Kidney capillary endothelial cell (primary cell): ENCODE results near the gene LAMA2.
A peak's percentile ranks its signal among the peaks of the same experiment; 100 is the strongest.

ENCODE experiments used
- DNase-seq: peaks from one replicate; pipeline ENCODE4 v3.0.0-alpha.2; 2018; ENCODE audit warnings: low spot score

Gene LAMA2

DNA sequence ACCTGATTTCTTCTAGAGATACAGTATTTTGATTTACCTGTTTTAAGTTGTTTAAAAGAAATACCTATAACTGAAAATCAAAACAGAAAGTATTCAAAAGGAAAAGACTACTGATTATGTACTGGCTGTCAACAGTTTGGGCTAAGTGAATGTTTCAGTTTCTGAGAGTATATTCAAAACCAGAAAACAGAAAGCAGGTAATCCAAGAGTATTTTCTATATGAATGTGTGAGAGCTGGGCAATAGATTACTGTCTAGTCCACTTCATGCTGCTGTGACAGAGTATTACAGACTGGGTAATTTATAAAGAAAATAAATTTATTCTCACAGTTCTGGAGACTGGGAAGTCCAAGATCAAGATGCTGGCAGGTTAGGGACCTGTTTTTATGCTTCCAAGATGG lies 566.0 kb downstream of the LAMA2 start:
- no peak for DNase-seq

DNA sequence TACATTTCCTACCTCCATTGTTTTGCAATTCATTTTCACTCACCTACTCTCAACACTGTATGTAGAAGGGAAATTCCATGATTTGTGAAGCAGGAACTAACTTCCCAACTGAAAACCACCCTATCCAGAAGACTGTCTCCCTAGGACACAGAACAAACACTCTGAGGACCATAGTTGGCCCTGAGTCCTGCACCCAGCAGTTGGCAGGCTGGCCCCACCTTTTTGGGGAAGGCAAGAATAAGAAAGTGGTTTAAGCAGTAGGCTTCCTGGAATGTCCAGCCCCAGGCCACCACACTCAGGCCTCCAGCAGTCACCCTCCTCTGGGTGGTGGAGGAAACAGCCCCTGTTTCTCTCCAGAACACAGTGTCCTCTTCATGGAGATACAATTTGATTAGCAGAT lies 568.2 kb downstream of the LAMA2 start:
- no peak for DNase-seq

DNA sequence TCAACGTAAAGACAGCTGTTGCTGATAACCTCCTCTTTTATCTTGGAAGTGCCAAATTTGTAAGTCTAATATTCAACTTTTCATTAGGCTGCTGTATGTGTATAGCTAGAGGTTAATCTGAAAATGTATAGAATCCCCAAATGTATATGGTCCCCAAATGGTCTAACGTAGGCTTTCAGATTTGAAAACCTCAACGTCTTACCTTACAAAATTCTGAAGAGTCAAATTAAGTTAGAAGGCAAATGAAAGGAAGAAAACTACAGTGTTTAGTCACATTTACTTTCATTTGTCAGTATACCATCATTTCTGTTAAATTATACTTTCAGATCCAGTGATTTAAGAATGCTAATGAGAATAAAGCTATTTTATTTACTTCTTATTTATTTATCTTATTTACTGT lies 570.1 kb downstream of the LAMA2 start:
- DNase-seq, result no peak

DNA sequence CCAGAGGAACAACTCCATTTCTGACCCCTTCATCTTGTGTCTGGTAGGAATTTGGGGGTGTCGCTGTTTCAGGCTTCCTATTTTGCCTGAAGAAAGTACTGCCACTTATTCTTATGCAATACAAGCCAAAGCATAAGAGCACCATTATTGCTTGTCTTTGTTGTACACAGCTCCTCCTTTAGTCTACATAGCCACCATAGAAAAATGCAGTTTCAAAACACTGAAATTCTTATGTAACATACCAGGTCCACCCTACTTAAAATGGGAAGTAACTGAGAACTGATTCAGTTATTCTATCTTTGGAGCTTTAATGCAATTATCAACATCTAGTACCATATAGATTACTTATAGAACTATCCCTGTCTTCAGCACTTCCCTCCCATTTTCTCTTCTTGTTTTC lies 571.5 kb downstream of the LAMA2 start:
- no peak for DNase-seq

DNA sequence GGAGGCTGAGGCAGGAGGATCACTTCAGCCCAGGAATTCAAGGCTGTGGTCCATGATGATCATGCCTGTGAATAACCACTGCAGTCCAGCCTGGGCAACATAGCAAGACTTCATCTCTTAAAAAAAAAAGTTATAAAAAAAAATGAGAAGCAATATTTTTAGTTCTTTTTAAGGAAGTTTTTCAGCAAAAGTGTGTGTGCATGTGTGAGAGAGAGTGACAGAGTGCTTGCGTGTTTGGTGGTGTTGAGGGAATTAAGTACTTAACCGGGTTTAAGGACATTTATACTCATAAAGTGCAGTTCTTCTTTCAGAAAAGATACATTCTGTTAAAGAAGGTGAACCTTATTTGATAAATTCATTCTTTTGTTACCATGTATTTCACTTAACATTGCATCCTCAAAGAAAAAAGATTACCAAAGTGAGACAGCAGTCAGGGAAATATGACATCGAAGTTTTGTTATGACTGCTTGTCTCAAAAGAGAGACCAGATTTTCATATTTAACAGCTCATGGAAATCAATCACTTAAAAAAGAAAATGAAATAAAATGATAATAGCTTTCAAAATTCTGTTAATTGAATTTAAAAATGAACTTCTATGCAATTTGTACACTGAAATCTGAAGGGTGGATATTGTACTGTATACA lies 572.3 kb downstream of the LAMA2 start:
- no peak for DNase-seq

DNA sequence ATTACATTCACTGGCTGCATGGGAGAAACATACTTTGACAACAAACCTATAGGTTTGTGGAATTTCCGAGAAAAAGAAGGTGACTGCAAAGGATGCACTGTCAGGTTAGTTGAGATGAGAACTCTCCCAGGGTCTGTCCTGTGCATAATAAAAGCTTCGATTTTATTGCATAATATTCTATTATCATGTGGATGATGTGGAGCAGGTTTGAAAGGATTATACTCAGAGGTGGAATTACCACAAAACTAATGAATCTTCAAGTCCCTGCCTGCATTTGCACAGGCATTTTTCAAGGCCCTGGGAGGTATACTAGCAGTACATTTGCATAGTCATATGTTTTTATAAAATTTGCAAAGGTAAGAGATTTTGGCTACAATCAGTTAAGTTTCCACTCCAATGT lies 577.3 kb downstream of the LAMA2 start:
- DNase-seq, result no peak

DNA sequence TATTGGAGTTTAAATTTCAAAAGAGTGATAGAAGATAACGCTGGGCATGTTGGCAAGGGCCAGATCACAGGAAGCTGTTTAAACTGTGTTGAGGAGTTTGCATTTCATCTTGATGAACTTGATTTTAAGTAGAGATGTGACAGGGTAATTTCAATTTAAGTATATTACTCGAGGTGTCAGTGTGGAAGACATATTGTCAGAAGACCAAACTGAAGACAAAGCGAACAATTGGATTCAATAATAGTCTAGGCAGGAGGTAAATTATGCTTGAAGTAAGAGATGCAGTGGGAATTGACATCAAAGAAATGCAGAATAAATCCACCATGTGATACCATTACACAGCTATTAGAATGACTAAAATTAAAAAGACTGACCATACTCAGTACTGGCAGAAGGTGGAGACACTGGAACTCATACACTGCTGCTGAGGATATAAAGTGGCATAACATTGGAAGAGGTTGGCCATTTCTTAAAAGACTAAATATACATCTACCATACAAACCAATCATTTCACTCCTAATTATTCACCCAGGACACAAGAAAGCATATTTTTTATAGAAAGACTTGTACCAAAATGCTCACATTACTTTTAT lies 586.2 kb downstream of the LAMA2 start:
- DNase-seq, result no peak

DNA sequence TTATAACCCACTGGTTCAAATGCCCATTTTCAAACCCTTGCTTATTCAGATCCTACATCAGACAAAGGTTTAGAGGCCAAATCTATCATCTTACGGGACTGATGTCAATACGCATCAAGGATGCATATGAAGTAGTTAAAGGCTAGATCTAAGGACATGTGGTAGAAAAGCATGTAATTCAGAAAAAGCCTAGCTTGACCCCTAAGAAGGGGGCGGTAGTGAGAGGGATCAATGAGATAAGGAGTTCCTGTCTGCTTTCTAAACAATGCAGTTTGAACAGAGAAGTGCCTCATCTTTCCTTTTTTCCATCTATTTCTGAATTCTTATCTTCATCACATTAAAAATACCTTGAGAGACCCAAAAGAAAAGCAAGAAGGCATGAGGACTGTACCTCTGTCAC lies 589.3 kb downstream of the LAMA2 start:
- no peak for DNase-seq

DNA sequence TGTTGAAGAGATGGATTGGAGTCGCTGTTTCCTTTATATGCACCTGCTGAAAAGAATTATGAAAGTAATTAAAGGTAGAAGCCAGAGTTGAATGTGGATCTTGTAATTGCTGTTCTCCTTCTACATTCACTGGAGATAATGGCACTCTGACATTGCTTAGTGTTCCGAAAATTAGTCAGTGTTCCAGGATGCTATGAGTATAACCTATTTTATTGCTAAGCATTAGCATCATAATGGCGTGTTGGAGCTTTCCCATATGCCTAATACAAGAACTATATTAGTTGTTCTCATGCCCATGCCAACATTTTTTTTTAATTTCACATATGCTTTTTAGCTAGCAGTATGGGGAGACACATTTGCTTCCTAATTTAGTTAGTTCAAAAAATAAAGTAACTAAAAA lies 590.6 kb downstream of the LAMA2 start:
- DNase-seq, result no peak

DNA sequence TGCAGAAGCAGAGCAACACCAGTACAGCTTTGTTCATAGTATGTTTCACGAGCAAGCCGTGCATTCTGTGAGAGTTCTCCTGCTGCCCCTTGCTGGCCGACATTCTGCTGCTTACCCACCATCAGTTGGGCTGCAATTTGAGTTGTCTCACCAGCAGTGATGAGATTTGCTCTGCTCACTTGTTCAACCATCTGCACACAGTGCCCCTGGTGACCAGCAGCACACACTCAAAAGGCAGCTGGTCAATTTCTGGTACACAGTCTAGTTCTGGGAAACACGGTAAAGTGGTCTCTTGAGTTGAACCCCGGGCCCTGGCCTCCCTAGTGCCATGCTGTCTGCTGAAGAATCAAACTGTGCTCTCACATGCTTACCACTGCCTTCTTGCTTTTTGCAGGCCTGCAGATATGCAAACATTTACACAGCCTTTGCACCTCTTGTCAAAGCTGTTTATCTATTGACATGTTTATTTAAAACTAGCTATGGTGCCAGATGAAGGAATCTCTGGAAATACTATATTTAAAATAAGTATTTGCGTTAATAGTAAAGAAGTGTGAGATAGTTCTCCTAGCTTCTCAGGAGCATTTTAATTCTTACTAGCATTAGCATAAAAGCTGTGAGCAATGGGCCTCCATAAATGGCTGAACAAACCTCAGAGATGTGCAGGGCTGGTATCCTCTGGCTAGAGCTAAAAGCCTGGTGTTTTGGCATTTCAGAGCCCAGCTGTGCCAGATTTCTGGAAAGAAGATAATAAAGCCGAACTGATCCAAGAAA lies 592.7 kb downstream of the LAMA2 start:
- no peak for DNase-seq

DNA sequence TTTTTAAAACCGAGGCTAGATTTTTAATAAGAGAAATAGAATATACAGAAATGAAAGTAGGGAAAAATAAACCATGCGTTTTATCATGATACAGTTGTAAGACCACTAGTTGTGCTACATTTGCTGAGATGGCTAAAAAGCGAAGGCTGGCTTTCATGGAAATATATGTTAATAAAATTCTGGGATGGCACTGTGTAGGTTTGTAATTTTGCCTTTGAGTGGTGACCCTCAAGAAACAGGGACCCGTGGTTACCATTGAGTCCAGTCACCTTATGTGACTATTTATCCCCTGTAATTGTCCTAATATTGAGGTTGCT lies 593.3 kb downstream of the LAMA2 start:
- no peak for DNase-seq

DNA sequence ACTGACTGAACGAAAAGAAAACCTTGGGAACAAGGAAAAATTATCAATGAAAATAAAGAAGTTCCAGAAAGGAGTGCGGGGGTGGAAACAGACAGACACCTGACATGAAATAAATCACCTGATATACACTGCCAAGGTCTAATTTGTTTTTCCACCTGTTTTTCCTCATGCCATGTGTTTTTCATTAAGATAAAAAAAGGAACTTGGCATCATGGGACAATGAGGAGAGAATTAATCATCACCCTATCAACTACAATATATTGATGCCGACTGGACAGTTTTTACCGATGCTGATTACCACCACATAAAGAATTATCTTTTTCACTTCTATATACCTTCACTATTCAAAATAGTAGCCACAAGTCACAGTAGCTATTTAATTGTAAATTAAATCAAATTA lies 593.9 kb downstream of the LAMA2 start:
- no peak for DNase-seq

DNA sequence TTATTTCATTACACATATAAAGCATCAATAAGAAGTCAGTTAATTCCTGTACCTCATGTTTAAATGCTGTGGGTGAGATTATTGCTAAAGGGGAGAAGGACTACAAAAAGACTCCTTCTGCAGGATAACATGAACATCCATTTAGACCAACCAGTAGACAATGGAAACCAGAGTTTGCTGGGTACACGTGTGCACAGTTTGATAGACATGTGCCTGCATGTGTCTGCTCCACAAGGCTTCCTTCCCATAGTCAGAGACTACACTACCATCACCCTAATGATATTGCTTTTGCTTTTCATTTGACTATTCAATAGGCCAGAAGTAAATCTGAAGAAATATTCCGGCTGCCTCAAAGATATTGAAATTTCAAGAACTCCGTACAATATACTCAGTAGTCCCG lies 595.4 kb downstream of the LAMA2 start:
- no peak for DNase-seq

DNA sequence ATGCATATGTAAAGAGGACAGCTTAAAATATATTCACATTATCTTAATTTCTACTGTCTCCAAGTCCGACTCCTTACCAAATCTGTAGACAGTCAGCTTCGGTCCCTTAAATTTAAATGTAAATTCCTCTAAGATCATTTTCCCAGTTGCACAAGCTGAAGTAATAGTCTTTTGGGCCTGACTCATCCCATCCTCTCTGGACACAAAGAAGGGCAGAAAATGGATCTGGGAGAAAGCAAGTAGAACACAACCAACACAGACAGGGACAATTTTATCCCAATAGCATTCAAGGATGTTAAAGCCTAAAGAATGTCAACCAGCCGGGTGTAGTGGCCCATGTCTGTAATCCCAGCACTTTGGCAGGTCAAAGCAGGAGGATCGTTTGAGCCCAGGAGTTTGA lies 598.8 kb downstream of the LAMA2 start:
- no peak for DNase-seq

DNA sequence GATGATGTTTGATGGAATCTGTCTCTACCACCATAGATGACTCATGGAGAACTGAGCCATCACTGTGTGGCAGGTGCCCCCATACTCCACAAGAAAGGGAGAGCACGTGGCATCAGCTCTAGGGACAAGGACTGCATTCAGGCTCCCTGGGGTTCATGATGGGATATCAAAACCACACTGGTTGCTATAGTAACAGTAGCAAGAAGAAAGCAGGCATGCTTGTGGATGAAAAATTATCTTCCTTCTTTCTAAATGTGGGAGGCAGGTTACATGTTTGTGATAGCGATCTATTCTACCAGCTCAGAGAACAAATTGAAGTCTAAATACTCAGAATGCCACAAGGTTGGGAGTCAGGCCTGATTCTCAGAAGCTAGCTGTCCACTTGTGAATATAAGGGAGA lies 602.8 kb downstream of the LAMA2 start:
- no peak for DNase-seq

DNA sequence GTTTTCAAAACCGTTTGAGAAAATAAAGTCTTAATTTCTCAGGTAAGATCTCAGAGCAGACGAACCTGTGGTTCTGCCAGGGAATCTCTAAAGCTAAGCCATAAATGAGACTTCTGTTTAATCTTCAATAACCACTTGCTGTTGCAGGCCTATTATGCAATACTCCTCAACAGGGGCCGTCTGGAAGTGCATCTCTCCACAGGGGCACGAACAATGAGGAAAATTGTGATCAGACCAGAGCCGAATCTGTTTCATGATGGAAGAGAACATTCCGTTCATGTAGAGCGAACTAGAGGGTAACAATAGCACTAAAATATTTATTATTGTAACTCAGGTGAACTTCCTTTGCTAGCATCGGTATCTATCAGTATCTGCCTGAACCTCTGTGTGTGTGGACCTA lies 603.4 kb downstream of the LAMA2 start:
- no peak for DNase-seq

DNA sequence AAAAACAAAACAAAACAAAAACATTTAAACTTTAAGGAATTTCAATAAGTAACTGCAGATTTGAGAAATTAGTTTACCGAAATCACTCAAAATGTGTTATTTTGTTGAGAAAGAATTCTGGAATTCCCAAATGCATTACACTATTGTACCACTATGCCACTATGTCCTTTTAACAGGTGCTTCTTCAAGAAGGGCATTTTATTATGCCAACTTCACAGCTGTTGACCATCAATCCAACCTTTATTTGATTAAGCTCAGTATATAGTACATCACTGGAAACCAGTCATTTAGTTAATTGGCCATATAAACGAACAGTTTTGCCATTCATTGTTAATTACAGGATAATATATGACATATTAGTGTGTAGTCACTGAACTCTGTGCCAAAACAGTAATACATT lies 605.4 kb downstream of the LAMA2 start:
- DNase-seq, result no peak

DNA sequence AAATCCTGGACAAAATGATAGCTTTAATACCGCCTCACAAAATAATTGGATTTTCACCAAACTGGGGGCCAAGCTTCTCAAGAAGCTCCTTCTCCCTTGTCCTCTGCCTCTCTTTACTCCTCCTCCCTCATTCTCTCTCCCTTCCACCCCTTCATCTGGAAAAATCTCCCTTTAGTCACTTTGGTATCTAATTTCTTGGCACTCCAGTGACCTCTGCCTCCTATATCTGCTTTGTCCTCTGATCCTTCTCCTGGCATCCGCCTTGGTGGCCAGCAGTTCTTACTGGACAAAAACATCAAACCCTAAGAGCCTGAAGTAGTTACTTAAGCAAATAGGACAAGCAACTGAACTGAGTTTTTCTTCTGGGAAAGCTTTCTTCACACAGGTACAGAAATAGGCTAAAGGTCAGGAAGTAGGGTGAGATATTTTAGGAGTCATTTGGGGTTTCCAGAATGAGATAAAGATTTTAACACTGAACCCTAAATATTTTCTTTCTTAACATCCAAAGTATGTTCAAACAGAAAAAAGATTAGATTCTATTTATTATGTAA lies 606.4 kb downstream of the LAMA2 start:
- DNase-seq, result no peak

DNA sequence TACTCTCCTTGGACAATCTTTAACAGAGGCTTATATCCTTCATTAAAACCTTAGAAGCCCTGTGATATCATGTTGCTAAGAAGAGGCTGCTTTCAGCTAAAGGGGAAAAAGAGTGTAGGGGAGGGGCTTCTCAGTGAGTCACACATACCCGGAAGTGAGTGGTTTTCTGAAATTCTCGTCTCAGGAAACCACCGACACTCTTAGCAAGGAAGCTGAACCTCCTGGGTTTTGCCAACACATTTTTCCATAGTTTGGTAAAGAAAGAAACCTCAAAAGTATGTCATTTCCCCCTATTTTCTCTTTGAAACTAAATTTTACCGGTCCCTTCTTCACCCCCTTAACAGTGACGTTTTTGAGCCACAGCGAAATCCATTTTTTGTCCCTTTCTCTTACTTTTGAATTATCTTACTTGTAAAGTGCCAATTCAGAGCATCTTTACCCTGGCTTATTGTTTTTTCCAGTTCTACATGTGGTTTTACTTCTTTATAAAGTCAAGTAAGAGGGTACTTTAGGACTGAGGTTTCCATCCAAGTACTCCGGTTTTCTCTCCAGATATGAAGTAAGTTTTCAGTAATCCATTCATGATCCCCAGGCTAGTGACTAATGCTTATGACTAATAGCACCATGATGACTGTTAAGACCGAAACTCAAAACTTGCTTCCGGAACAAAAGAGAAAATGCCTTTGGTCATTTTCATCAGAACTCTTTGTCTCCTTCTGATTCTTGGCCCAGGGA lies 607.8 kb downstream of the LAMA2 start:
- peak; percentile 96 for DNase-seq

DNA sequence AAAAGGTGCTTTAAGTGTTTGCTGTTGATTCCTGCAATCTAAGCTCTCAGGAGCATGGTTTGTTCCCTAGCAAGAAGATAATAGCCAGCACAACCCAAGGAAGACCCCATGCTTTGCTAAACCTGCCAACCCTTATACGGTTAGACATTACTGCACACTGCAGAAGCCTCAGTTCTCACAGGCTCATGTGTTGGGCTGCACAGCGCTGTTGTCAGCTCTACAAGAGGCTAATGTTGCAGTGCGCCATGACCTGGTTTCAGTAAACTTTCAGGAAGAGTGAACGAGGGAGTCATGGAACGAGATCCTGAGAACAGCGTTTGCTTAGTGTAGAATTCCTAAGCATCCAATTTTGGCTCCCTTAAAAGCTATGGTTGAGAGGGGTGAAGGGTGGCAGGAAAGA lies 608.5 kb downstream of the LAMA2 start:
- DNase-seq, result no peak

DNA sequence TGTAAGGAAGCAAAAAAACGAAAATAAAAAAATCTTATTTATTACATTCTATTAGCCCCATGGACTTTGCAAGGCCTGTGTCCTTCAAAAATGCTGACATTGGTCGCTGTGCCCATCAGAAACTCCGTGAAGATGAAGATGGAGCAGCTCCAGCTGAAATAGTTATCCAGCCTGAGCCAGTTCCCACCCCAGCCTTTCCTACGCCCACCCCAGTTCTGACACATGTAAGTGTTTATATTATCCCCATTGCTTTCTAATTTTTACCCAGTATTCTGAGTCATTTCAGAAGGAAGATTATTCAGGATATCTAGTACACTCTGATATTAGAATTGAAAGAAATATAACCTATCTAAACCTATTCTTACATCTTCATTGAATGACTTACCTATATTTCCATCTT lies 609.3 kb downstream of the LAMA2 start:
- DNase-seq, result no peak

DNA sequence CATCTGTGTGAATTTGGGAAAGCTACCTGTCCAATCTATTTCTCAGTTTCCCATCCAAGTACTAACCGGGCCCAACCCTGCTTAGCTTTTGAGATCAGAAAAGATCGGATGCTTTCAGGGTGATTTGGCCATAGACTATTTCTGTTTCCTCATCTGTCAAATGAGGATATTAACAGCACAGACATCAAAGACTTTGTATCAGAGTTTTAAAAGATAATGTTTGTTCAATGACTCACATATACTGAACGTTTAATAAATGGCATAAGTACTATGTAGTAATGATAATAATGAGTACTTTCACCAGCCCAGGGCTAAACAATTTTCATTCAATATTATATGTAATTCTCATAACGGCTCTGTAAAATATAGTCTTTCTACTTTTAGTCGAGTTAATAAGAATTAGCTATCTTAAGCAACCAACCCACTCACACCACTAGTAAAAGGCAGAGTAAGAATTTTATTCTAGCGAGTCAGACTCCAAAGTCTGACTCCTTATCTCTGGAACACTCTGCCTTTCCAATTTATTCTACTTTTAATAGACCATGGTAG lies 610.5 kb downstream of the LAMA2 start:
- peak; percentile 45 for DNase-seq

DNA sequence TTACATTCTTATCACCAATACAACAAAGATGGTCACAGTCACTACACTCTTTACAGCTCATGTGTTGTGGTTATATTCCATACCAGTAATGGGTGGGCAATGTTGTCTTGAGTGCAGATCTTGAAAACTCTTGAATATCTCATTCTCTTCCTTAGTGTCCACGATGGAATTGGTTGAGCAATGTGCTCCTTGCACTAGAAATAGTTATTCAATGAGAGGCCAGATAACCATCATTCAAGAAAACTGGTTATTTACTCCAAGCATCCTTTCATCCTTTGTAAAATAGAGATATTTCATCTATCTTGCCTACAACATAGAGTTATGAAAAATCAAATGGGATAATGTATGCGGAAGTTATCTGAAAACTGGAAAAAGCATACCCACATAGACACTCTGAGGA lies 611.2 kb downstream of the LAMA2 start:
- DNase-seq, result no peak
